Ectodermal cell (in vitro differentiated cells): Measurements from ENCODE around the gene FANCC.
"Not testable (repeated sequence)": the region's sequence is repeated elsewhere in the genome, so short reads cannot be mapped to it uniquely, and the experiment has no call there.

ENCODE experiments used
- H3K27ac ChIP-seq: 2 replicates; pipeline ENCODE4 v1.7.0; 2013; ENCODE audit warnings: mild to moderate bottlenecking, low read depth, low read length; ENCODE audit not compliant: insufficient read depth, poor library complexity, severe bottlenecking
- H3K27me3 ChIP-seq: 2 replicates; pipeline ENCODE4 v1.7.0; 2013; ENCODE audit warnings: mild to moderate bottlenecking, low read length; ENCODE audit not compliant: insufficient read depth, control insufficient read depth, poor library complexity, severe bottlenecking
- H3K36me3 ChIP-seq: one replicate; pipeline ENCODE4 v1.7.0; 2013; ENCODE audit warnings: low read length; ENCODE audit not compliant: control insufficient read depth, insufficient read depth
- H3K4me1 ChIP-seq: one replicate; pipeline ENCODE4 v1.7.0; 2013; ENCODE audit warnings: low read length; ENCODE audit not compliant: control insufficient read depth, insufficient read depth
- H3K4me3 ChIP-seq: 2 replicates; pipeline ENCODE4 v1.7.0; 2013; ENCODE audit warnings: low read depth, low read length, control low read depth; ENCODE audit not compliant: insufficient read depth
- H3K9me3 ChIP-seq: 2 replicates; pipeline ENCODE4 v1.7.0; 2013; ENCODE audit warnings: mild to moderate bottlenecking, low read length, moderate library complexity; ENCODE audit not compliant: control insufficient read depth
- WGBS, 2 experiments: methylation state at CpG; one replicate each; pipeline ENCODE4 v1.1.7; 2013; ENCODE audit warnings: missing lambda C conversion rate in 2 of 2; 5-methylcytosine and 5-hydroxymethylcytosine counted together

Gene FANCC

DNA sequence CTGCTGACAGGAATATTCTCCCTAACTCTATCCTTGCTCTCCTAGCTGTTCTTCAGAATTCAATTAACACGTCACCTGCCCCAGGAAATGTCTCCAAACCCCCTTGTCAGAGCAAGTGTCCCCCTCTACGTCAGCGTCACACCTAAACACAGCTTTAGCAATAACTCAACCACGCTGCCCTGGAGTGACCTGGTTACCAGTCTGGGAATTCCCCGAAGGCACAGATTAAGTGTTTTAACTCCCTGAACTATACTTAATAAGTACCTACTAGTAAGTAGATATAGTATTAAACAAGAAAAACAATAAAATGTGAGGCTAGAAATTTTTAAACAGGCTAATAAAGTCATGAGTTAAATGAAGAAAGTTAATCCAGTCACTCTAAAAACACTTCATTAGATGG is 78.4 kb downstream of the FANCC start:
- H3K36me3 ChIP-seq: no peaks in the 10 kb centered on the region
- H3K4me1 ChIP-seq: no peaks in the 10 kb centered on the region
- 95 to 96% methylated on average over 4 to 5 of the region's 5 CpGs for whole genome bisulfite sequencing, 2 experiments
- H3K27ac ChIP-seq: no peak overlapping the region
- no peak overlapping the region for H3K4me3 ChIP-seq
- H3K9me3 ChIP-seq: no peaks in the 10 kb centered on the region
- H3K27me3 ChIP-seq: no peaks in the 10 kb centered on the region

DNA sequence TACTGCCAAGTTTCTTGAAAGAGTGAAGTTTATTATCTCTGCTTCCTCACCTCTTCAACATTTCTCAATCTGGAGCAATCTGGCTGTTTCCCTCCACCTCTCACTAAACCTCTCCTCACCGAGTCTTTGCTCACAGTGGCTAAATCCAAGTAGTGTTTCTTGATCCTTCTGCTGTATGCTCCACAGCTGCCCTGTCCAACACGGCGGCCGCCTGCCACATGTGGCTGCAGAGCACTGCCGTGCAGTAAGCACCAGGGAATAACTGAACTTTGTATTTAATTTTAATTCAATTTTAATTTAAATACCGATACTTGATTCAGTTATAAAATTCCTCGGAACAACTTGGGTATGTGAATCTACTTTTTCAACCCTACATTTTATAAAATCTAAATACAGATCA is 80.2 kb downstream of the FANCC start:
- no peaks in the 10 kb centered on the region for H3K27me3 ChIP-seq
- no peak overlapping the region for H3K4me3 ChIP-seq
- 95 to 96% methylated on average over 7 of the region's 7 CpGs for WGBS, 2 experiments

DNA sequence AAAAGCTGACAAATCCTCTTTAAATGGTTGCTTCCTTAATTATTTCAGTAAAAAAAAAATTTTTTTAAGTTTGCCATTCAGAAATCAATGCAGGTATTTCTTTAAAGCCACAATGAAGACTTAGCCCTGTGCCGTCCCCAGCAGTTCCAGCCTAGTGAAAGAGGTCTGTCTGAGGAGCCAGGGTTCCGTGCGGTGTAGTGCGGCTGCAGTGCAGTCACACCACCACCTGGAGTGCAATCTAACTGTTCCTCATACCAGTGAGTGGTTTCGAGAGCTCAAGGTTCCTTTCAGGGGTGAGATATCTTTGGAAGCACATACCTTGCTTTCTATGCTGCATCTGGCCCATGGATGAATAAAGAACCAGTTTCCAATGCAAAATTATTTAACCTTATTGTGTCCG is 87.5 kb downstream of the FANCC start:
- Histone ChIP-seq H3K27ac (no peak overlapping the region), H3K36me3 (no peaks in the 10 kb centered on the region), H3K9me3 (no peaks in the 10 kb centered on the region), H3K4me1 (no peaks in the 10 kb centered on the region), H3K27me3 (no peaks in the 10 kb centered on the region), H3K4me3 (no peak overlapping the region)
- 90 to 93% methylated on average over 6 of the region's 6 CpGs for WGBS, 2 experiments

More for the DNA sequence above, 80.2 kb downstream of the FANCC start:
- no peaks in the 10 kb centered on the region for H3K4me1 ChIP-seq
- H3K27ac ChIP-seq: no peak overlapping the region
- no peaks in the 10 kb centered on the region for H3K36me3 ChIP-seq
- no peaks in the 10 kb centered on the region for H3K9me3 ChIP-seq

DNA sequence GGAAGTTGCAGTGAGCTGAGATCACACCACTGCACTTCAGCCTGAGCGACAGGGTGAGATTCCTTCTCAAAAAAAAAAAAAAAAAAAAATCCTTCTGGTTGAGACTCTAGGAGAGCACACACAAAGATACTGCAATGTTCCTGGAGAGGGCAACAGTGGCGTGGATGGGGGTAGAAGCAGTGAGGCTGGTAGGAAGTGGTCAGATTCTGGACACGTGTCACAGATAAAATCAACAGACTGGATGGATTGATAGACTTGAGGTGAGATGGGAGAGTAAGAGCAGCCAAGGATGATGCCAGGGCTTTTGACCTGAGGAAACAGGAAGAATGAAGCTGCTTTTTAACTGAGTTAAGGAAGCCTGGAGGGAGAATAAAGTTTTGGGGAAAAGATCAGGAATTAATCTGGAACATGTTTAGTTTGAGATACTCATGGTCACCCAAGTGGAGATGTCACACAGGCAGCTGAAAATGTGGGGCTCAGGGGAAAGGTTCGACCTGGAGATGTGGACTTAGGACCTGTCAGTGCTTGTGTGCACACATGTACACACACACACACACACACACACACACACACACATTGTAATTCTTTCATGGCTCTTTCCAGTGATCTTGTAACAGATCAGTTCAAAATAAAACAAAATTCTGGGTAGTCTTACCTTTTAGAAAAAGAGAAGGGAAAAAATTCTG is 88.1 kb downstream of the FANCC start:
- 93 to 95% methylated on average over 4 of the region's 4 CpGs for WGBS, 2 experiments
- H3K27me3 ChIP-seq: no peaks in the 10 kb centered on the region

DNA sequence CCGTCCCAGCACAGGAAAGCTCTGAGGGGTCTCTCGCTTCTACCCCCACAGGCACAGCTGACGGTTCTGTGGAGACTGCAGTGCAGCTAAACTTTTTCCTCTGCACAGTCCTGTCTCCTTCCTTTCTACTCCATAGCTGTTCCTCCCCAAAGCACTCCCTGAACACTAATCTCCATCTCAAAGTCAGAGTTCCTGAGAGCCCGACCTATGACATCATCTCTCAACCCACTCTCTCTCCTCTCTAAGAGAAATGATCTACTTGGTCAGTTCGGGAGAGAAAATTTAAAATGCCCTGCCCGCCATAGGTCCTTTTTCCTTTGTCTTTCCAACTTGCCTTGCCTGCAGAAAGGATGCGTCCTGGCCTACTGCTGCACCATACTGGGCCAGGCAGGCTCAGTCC is 90.6 kb downstream of the FANCC start:
- Histone ChIP-seq H3K27ac (no peak overlapping the region), H3K4me1 (no peaks in the 10 kb centered on the region), H3K36me3 (no peaks in the 10 kb centered on the region), H3K27me3 (no peaks in the 10 kb centered on the region), H3K4me3 (no peak overlapping the region), H3K9me3 (no peaks in the 10 kb centered on the region)
- 89 to 90% methylated on average over 7 of the region's 7 CpGs for whole genome bisulfite sequencing, 2 experiments

More for the DNA sequence above, 88.1 kb downstream of the FANCC start:
- no peaks in the 10 kb centered on the region for H3K4me1 ChIP-seq
- H3K9me3 ChIP-seq: no peaks in the 10 kb centered on the region
- no peaks in the 10 kb centered on the region for H3K36me3 ChIP-seq
- no peak overlapping the region for H3K27ac ChIP-seq
- no peak overlapping the region for H3K4me3 ChIP-seq

DNA sequence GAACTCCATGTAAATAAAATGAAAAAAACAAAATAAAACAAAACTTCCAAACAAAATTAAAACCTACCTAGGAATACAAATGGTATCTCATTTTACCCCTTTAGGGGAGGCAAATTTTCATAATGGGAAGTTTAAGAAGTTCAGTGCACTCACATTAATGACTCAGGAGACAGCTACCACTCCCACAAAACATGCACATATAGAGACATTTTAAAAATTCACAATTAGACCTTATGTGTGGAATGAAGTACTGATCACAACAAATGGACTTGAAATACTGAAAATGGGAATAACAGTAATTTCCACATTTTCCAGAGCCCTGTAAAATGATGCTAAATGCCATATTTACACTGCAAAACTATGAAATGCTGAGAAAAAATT is 91.8 kb downstream of the FANCC start:
- Histone ChIP-seq H3K27ac (no peak overlapping the region), H3K4me1 (no peaks in the 10 kb centered on the region), H3K4me3 (no peak overlapping the region), H3K9me3 (no peaks in the 10 kb centered on the region), H3K36me3 (no peaks in the 10 kb centered on the region), H3K27me3 (no peaks in the 10 kb centered on the region)

DNA sequence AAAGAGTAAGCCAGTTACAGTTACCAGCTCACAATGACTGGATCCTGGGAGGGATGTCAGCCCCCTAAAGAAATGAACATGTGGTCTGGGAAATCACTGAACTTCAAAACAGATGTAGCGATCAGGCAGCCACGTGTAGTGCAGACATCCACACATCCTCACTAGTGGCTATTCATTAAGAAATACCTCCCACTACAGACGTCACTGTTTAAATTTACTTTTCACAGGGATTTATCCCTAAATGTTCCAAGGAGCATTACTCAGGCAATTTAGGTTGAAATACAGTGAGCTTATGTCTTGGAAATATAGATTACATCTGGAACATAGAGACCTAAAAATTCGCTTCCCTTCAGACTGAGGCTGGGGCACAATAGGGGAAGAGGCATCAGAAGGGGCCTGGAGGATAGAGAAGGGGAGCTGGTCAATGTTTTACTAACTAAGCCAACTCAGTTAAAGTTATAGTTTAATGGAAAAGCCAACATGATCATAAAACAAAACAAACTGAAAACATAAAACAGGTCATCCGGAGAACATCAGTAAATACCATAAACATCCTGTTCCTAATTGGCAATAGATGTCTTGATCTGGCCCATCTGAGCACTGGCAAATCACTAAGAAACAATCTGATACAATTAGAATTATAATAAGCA is 92.3 kb downstream of the FANCC start:
- Histone ChIP-seq H3K4me1 (no peaks in the 10 kb centered on the region), H3K9me3 (no peaks in the 10 kb centered on the region), H3K27ac (no peak overlapping the region), H3K4me3 (no peak overlapping the region), H3K36me3 (no peaks in the 10 kb centered on the region), H3K27me3 (no peaks in the 10 kb centered on the region)
- 90 to 93% methylated on average over 5 of the region's 5 CpGs for WGBS, 2 experiments

DNA sequence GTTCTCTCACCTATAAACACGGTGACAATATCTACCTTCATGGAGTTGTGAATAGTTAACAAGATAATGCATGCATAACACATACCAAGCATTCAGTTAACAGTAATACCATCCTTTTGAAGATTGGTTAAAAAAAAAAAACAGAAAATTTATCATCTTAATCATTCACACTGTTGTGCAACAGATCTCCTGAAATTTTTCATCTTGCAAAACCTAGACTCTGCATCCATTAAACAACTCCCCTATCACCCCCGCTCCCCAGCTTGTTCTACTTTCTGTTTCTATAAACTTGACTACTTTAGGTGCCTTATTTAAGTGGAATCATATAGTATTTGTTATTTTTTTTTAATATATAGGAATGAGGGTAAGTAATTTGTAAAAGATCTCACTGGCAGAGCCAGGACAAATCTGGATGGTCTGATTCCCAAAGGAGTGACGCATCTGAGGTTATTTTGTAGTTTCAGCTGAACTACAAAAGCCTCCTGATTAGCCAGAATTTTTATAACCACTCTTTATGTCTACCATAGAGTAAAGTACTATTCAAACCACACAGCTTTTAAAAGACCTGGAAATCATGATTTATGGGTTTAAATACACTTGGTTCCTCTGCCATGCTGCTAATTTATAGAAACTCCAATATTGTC is 93.0 kb downstream of the FANCC start:
- Histone ChIP-seq H3K36me3 (no peaks in the 10 kb centered on the region), H3K4me3 (no peak overlapping the region), H3K27ac (no peak overlapping the region), H3K27me3 (no peaks in the 10 kb centered on the region), H3K4me1 (no peaks in the 10 kb centered on the region), H3K9me3 (no peaks in the 10 kb centered on the region)
- WGBS, 2 experiments: 91 to 100% methylated on average over 1 to 3 of the region's 3 CpGs

DNA sequence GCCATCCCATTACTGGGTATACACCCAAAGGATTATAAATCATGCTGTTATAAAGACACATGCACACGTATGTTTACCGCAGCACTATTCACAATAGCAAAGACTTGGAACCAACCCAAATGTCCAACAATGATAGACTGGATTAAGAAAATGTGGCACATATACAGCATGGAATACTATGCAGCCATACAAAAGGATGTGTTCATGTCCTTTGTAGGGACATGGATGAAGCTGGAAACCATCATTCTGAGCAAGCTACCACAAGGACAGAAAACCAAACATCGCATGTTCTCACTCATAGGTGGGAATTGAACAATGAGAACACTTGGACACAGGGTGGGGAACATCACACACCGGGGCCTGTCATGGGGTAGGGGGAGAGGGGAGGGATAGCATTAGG is 97.2 kb downstream of the FANCC start:
- 93 to 96% methylated on average over 3 to 4 of the region's 4 CpGs for WGBS, 2 experiments
- not testable (repeated sequence) for H3K4me1 ChIP-seq

DNA sequence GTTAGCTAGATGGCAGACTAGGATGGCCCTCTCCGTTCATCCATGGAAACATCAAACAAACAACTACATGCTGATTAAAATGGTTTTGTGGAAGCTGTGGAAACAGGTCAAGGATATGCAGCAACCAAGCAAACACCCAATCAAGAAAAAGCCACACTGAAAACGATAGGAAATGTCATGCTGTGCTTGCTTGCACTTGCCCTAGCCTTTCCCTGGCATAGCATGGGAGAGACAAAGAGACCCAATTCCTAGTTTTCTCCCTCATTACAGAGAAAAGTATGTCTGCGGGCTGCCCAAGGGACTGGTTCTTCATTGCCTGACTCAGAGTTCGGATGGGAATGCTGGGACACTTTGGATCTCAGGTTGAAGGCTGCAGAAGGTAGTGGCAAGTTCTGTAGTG is 98.7 kb downstream of the FANCC start:
- Histone ChIP-seq H3K9me3 (no peaks in the 10 kb centered on the region), H3K27ac (no peak overlapping the region), H3K4me1 (peaks cover 5% of the 10 kb centered on the region), H3K4me3 (no peak overlapping the region), H3K27me3 (no peaks in the 10 kb centered on the region), H3K36me3 (no peaks in the 10 kb centered on the region)
- WGBS, 2 experiments: 55 to 61% methylated on average over 3 to 4 of the region's 4 CpGs

More for the DNA sequence above, 97.2 kb downstream of the FANCC start:
- H3K9me3 ChIP-seq, H3K36me3 ChIP-seq, H3K4me3 ChIP-seq, H3K27me3 ChIP-seq, H3K27ac ChIP-seq: not testable (repeated sequence)
